ENCODE data around the gene KRT17. TPM values are rescaled to one million over a fixed set of nuclear protein-coding genes. Genes with fewer than 3 reads are reported as not detected.
"Not testable (repeated sequence)": the region's sequence is repeated elsewhere in the genome, so short reads cannot be mapped to it uniquely, and the experiment has no call there.

The KRT17 gene
- total and polyA plus RNA-seq, 12 donors = 0.07 TPM; not detected in 11

DNA sequence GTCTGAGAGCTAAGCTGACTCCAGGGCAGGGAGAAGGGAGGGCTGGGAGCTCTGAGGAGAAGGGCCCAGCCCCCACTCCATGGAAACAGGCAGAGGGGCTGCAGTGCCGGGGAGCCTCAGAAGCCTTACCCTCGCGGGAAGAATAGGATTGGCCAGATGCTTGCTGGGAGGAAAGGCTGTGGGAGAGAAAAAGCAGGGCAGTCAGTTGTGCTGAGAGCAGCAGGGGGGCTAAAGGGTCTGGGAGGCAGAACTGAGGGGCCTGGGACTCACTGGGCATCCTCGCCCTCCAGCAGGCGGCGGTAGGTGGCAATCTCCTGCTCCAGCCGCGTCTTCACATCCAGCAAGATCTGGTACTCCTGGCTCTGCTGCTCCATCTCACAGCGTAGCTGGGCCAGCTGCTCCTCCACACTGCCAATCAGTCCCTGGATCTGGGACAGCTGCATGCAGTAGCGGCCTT, 14.3 kb downstream of the KRT17 start:
- TF ChIP-seq, protein P1, sequence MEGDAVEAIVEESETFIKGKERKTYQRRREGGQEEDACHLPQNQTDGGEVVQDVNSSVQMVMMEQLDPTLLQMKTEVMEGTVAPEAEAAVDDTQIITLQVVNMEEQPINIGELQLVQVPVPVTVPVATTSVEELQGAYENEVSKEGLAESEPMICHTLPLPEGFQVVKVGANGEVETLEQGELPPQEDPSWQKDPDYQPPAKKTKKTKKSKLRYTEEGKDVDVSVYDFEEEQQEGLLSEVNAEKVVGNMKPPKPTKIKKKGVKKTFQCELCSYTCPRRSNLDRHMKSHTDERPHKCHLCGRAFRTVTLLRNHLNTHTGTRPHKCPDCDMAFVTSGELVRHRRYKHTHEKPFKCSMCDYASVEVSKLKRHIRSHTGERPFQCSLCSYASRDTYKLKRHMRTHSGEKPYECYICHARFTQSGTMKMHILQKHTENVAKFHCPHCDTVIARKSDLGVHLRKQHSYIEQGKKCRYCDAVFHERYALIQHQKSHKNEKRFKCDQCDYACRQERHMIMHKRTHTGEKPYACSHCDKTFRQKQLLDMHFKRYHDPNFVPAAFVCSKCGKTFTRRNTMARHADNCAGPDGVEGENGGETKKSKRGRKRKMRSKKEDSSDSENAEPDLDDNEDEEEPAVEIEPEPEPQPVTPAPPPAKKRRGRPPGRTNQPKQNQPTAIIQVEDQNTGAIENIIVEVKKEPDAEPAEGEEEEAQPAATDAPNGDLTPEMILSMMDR (IDR thresholded peaks at IDR 0.05) = peak in 3 of 9 donors; percentile 25 to 34 (median 27)
- DNase-seq; H3K27ac ChIP-seq; H3K36me3 ChIP-seq; ATAC-seq; H3K4me3 ChIP-seq; H3K4me1 ChIP-seq; intact Hi-C loops (cut with DNase I): not testable (repeated sequence)
- peaks cover 0 to 44% (median 11%) of the 10 kb centered on the region in 7 donors for H3K27me3 ChIP-seq
- WGBS, 2 donors = 8 to 13% methylated on average over 10 of the region's 10 CpGs
- H3K9me3 ChIP-seq = peaks cover 0 to 21% (median 3%) of the 10 kb centered on the region in 11 donors

DNA sequence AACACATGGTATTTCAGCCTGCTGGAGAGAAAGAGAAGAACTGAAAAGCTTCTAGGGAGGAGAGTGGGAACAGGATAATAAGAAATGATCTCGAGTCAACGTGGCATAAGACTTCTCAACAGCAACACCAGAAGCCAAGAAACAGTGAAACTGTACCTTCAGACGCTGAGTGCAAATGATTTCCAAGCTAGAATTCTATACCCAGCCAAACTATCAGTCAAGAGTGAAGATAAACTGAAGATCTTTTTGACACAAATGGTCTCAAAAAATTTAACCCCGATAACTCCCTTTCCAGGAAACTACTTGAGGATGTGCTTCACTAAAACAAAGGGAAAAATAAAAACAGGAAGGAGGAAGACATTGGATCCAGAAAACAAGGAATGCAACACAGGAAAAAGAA, 17.4 kb downstream of the KRT17 start:
- H3K4me1 ChIP-seq; H3K36me3 ChIP-seq; ATAC-seq; H3K4me3 ChIP-seq; DNase-seq; H3K27ac ChIP-seq; intact Hi-C loops (cut with DNase I): not testable (repeated sequence)
- 77 to 91% methylated on average over 4 of the region's 4 CpGs for WGBS, 2 donors
- peaks cover 0 to 21% (median 3%) of the 10 kb centered on the region in 11 donors for H3K9me3 ChIP-seq
- H3K27me3 ChIP-seq = peaks cover 0 to 36% (median 10%) of the 10 kb centered on the region in 7 donors

DNA sequence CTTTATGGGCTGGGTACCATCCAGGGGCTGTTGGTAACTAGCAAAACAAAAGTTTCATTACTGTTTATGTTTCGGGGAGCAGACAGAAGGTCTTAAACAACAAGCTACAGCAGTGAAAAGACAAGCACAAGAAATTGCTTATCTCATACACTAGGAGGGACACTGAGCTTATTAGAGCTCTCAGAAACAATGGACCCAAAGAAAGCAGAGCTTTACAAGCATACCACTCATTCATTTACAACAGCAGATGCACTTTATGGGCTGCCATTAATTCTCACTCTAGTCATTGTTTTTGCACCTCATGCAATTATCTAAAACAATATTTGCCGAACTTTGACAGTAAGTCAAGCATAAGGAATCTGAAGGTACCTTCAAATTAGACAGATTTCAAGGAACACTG, 21.9 kb downstream of the KRT17 start:
- no peaks in the 10 kb centered on the region for H3K36me3 ChIP-seq

DNA sequence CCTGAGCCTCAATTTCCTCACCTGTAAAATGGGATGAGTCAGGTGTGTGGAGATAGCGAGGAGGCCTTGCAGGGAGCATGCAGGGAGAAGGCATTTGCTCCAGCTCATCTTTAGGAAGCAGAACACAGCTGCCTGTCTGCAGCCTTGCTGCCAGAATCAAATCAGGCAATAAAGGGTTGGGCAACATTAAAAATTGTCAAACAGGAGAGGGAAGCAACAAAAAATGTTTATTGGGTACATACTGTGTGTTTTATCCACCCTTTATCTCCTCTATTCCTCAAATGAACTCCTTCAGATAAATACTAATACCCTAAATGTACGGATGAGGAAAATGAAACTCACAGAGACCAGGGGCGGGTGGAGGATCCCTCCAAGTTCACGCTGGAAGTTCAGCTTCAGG, 24.1 kb downstream of the KRT17 start:
- H3K4me1 ChIP-seq = no peaks in the 10 kb centered on the region
- TF ChIP-seq, protein P1 (IDR thresholded peaks at IDR 0.05) = no peak
- no peak overlapping the region for H3K4me3 ChIP-seq
- no peaks in the 10 kb centered on the region for H3K9me3 ChIP-seq
- DNase-seq = no peak
- no peaks in the 10 kb centered on the region for H3K36me3 ChIP-seq
- no peak overlapping the region for H3K27ac ChIP-seq
- intact Hi-C loops (cut with DNase I) = no loop called here
- H3K27me3 ChIP-seq = peaks cover 0 to 19% (median 10%) of the 10 kb centered on the region in 7 donors
- ATAC-seq = no peak
- WGBS, 2 donors = 66 to 70% methylated on average over 4 of the region's 4 CpGs

More for the DNA sequence above, 21.9 kb downstream of the KRT17 start:
- WGBS, 2 donors = 69 to 76% methylated on average over 2 of the region's 2 CpGs
- Histone ChIP-seq H3K27ac (no peak overlapping the region), H3K9me3 (peaks cover 0 to 17% (median 3%) of the 10 kb centered on the region in 11 donors), H3K27me3 (peaks cover 0 to 24% (median 4%) of the 10 kb centered on the region in 7 donors), H3K4me1 (no peaks in the 10 kb centered on the region), H3K4me3 (no peak overlapping the region)
- intact Hi-C loops (cut with DNase I) = no loop called here
- DNase-seq (no peak), ATAC-seq (no peak)
- TF ChIP-seq, protein P1 (IDR thresholded peaks at IDR 0.05) = no peak

DNA sequence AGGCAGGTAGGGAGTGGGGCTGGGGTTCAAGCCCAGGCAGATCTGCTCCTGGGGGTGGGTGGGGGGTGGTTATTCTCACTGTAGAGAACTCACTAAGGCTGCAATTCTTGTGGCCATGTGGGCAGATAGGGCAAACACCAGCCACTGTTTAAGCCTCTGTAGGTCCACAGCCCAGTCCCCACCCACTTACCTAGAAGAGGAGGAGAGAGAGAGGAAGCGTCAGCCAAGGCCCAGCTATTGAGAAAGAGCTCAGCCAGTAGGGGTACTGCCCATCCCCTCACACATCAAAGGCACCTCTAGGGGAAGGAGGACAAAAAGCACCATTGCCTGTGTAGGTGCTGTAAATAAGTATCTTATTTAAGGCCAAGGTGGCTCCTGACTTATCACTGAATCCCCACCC, 24.7 kb downstream of the KRT17 start:
- intact Hi-C loops (cut with DNase I) = no loop called here
- Histone ChIP-seq H3K4me3 (no peak overlapping the region), H3K36me3 (no peaks in the 10 kb centered on the region), H3K27ac (no peak overlapping the region), H3K4me1 (no peaks in the 10 kb centered on the region), H3K27me3 (peaks cover 0 to 22% (median 12%) of the 10 kb centered on the region in 7 donors), H3K9me3 (no peaks in the 10 kb centered on the region)
- DNase-seq (no peak), ATAC-seq (no peak)
- 43 to 64% methylated on average over 1 of the region's 1 CpG for WGBS, 2 donors
- TF ChIP-seq, protein P1 (IDR thresholded peaks at IDR 0.05) = no peak

All from heart right ventricle (tissue), 16 donors.